LNCAP (cell line): ENCODE results near the gene CR1.

Experiments used
- CTCF ChIP-seq: fragments of 450-650 bp; IDR thresholded peaks from 2 replicates; pipeline ENCODE4 v1.5.1; 2017; ENCODE audit warnings: mild to moderate bottlenecking

The CR1 gene

DNA sequence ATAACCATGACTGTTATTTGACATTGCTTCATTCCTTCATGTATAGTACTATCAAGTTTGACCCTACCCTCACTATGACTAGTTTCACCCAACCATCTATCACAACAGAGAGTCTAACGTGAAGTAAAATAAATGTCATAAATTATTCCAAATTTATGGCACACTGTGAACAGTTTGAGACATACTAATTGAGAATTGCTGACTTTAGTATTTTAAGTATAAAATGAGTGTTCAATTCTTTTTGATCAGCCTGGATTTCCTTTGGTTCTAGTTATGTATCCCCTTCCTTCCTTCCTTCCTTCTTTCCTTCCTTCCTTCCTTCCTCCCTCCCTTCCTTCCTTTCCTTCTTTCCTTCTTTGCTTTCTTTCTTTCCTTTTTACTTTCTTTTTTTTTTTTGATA, 14.5 kb downstream of the CR1 start:
- TF ChIP-seq CTCF, result no peak

DNA sequence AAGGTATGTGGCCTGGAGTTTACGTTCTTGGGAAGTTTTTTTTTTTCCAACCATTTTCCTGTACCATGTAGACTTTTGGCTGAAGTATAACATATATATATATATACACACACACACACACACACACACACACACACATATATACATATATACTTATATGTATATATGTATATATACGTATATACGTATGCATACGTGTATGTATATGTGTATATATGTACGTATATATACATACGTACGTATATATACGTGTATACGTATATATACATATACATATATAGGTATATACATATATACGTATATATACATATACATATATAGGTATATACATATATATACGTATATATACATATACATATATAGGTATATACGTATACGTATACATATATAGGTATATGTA, 18.9 kb downstream of the CR1 start:
- TF ChIP-seq CTCF, result no peak

DNA sequence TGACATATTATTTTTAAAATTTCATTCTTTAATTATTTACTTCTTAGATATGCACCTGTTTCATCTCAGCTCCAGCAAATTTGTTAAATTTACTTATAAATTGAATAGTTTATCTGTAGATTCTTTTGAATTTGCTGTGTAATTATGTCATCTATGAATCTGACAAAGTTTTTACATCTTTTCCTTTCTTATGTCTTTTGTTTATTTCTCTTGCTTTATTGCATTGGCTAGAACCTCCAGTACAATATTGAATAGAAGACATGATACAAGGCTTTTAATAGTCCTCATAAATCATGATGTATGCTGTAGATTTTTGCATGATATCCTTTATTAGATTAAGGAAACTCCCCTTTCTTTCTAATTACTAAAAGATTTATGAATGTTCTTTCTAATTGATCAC, 20.8 kb downstream of the CR1 start:
- TF ChIP-seq CTCF, result no peak

- TF ChIP-seq CTCF, result no peak
Observed at GRCh38 chr1:207518608-207519236, 22.8 kb downstream of the CR1 start.

DNA sequence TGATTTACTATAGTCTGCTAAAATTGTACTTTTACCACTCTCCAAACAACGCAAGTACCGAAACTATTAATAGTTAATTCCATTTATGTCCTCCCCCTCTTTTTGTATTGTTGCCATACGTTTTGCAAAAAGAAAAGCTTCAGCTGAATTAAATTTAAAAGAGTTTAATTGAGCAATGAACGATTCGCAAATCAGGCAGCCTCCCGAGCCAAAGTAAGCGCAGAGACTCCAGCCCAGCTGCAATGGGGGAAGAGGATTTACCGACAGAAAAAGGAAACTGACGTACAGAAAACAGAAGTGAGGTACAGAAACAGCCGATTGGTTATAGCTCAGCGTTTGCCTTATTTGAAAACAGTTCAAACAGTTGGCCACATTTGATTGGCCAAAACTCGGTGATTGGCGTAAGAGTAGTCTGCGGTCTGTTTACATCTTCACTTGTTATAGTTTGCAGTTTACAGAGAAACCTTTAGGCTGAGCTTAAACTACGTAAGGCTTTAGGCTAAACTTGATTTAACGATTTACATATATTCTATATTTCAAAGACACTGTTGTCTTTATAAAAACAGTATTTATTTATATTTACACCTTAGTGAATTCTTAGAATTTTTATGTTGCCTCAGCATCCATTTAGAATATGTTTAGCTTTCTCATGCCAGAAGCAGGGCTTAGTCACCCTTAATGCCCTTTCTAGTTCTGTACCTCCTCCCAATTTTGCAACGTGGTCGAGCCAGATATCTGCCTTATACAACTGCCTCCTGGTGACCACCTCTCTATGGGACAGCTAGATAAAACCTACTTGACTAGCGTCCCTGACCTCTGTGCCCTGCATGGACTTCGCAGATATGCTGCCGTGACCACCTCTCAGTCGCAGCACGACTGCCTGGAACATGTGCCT, 23.8 kb downstream of the CR1 start:
- no peak for TF ChIP-seq CTCF

DNA sequence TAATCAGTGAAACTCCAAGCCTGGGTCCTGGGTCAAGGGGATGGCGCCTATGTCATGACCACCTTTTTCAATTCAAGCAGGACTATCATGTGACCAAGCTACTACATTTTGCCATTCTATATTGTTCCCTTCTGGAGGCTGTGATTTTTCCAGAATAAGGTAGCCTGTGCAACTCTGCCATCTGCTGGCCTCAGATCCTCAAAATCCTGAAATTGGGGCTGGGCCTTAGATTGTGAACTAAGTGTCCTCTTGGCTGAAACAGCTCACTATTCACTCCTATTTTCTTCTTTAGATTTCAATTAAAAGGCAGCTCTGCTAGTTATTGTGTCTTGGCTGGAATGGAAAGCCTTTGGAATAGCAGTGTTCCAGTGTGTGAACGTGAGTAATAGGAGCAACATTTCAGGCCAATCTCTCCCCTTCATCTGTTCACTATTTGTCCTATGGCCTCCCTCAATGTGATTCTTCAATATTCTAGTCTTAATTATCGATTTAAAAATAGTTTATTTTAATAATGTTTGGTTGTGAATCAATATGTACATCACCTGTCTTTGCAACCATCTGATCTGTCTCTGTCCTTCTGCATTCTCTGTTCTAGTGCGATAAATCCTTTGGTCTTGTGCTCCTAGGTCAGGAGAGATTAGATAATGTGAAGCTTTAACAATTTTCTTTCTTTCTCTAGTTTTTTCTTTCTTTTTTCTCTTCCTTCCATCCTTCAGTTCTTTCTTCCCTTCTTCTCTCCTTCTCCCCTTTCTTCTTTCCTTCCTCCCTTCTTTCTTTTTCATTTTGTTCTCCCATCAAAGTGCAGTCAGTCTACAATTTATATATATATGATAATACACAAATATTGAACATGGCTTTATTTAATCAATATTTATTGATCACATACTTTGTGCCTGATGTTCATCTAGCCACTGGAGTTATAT, 69.8 kb downstream of the CR1 start:
- TF ChIP-seq CTCF, result peak; percentile 59

DNA sequence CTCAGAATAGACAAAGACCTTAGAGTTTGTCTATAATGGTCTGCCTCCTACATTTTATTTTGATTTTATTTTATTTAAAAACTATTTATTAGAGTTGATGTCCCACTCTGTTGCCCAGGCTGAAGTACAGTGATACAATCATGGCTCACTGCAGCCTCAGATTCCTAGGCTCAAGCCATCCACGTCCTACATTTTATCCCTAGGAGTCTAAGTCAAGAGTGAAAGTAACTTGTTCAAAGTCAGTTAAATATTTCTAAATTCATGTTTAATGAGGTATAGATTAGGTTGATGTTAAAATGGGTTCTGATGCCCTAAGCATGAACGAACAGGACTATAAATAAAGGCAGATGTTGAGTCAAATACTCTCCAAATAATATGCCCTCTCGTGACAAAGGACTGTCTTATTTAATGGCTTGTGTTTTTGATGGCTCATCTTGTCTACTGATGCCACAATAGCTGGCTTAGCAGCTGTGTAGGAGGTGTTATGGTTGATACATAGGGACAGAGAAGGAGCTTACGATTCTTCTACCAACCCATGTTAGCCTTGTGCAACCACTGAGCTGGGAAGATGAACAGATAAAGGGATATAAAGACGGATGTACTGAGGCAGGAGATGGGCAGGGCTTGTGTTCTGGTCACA, 83.0 kb downstream of the CR1 start:
- TF ChIP-seq CTCF, result no peak
